ENCODE measurements around the gene TIAM2. TPM values are rescaled to one million over a fixed set of nuclear protein-coding genes. Genes with fewer than 3 reads are reported as not detected.

The TIAM2 gene
- total RNA-seq, 2 donors from 2014 or later: 9.3 to 10.3 TPM

DNA sequence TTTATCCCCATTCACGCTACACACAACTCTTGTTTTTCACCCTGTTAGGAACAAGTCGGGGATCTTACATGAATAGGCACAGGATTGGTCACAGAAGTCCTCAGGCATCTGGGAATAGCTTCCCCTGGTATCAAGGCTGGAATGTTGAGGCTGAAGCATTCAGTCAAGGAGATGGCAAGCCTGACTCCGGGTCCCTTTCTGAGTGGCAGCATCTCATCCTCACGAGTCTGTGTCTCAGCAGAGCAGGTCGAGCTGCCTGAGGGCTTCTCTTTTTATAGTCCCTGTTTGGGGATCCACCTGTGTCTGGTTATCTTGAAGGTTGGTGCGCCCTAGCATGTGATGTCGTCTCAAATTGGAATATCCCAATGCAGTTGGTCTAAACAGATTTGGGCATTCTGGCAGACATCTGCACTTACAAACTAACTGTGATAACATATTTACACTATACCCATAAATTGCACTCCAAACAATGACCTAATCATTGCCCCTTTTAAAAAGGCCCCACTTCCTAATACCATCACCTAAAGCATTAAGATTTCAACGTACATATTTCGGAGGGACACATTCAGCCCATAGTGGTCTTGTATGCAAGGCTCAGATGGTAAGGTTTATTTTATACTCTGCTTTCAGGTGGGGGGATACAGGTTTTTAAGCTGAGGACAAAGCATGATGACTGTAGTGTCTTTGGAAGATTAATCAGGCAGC is 156.0 kb downstream of the TIAM2 start:
- no peaks in the 10 kb centered on the region for H3K4me1 ChIP-seq
- no peaks in the 10 kb centered on the region for H3K27me3 ChIP-seq
- DNase-seq (ENCODE audit: low spot score): no peak
- no peaks in the 10 kb centered on the region for H3K36me3 ChIP-seq
- H3K4me3 ChIP-seq: no peak overlapping the region
- no peak overlapping the region for H3K27ac ChIP-seq
- H3K9me3 ChIP-seq: no peaks in the 10 kb centered on the region
- no peak for TF ChIP-seq CTCF (IDR thresholded peaks at IDR 0.05)

- H3K36me3 ChIP-seq: no peaks in the 10 kb centered on the region
- H3K4me3 ChIP-seq: no peak overlapping the region
- H3K4me1 ChIP-seq: no peaks in the 10 kb centered on the region
- no peaks in the 10 kb centered on the region for H3K27me3 ChIP-seq
- H3K9me3 ChIP-seq: no peaks in the 10 kb centered on the region
- no peak overlapping the region for H3K27ac ChIP-seq
- no peak for TF ChIP-seq CTCF (IDR thresholded peaks at IDR 0.05)
- DNase-seq (ENCODE audit: low spot score): no peak
Measured at GRCh38 chr6:155152211-155153076, 157.3 kb downstream of the TIAM2 start.

GRCh38 chr6:155154158-155154830 is 159.2 kb downstream of the TIAM2 start:
- Histone ChIP-seq H3K9me3 (no peaks in the 10 kb centered on the region), H3K27me3 (no peaks in the 10 kb centered on the region), H3K27ac (no peak overlapping the region), H3K4me1 (no peaks in the 10 kb centered on the region), H3K36me3 (no peaks in the 10 kb centered on the region), H3K4me3 (no peak overlapping the region)
- TF ChIP-seq CTCF (IDR thresholded peaks at IDR 0.05): no peak
- DNase-seq (ENCODE audit: low spot score): no peak

- no peak for TF ChIP-seq CTCF (IDR thresholded peaks at IDR 0.05)
- H3K27ac ChIP-seq: no peak overlapping the region
Measured at GRCh38 chr6:155155787-155156447, 160.8 kb downstream of the TIAM2 start.

GRCh38 chr6:155157101-155157500 is 162.0 kb downstream of the TIAM2 start:
- no peak overlapping the region for H3K27ac ChIP-seq
- TF ChIP-seq CTCF (IDR thresholded peaks at IDR 0.05): no peak
- H3K27me3 ChIP-seq: no peaks in the 10 kb centered on the region
- DNase-seq (ENCODE audit: low spot score): no peak
- no peaks in the 10 kb centered on the region for H3K4me1 ChIP-seq
- no peaks in the 10 kb centered on the region for H3K9me3 ChIP-seq
- no peaks in the 10 kb centered on the region for H3K36me3 ChIP-seq
- no peak overlapping the region for H3K4me3 ChIP-seq

More at GRCh38 chr6:155155787-155156447, 160.8 kb downstream of the TIAM2 start:
- H3K4me3 ChIP-seq: no peak overlapping the region
- DNase-seq (ENCODE audit: low spot score): no peak
- H3K36me3 ChIP-seq: no peaks in the 10 kb centered on the region
- no peaks in the 10 kb centered on the region for H3K9me3 ChIP-seq
- H3K27me3 ChIP-seq: no peaks in the 10 kb centered on the region
- H3K4me1 ChIP-seq: no peaks in the 10 kb centered on the region

Data from right atrium auricular region (tissue), 2 donors.